Measurements from ENCODE around the gene GRIPAP1. TPM values are rescaled to one million over a fixed set of nuclear protein-coding genes. Genes with fewer than 3 reads are reported as not detected.

The GRIPAP1 gene
- total RNA-seq, 1 experiment from 2014 or later: 51.0 TPM

DNA sequence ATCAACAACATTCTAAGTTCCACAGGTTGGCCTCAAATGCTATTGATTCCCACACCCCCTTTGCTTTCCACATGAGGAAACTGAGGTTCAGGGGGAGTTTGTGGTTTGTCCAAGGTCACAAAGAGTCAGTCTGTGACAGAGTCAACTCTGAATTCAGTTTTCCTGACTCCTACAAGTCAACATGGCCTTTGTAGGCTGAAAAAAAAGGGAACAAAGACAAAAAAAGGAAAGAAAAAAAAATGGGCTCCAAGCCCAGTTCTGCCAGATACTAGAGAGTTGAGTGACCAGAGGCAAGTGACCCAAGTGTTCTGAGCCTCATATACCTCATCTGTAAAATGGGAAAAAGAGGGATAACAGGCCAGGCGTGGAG lies 66.8 kb downstream of the GRIPAP1 start:
- no peak overlapping the region for H3K4me3 ChIP-seq (ENCODE audit: low read depth in 2 of 2, low read length in 2 of 2)
- in situ Hi-C loops (cut with HindIII; ENCODE audit: low pct_unique_long_range_greater_than_20kb, low sequenced_read_pairs): no loop called here
- no TSS peak for BruUV-seq (replicated peaks)
- ATAC-seq: no peak
- TF ChIP-seq, protein P1, sequence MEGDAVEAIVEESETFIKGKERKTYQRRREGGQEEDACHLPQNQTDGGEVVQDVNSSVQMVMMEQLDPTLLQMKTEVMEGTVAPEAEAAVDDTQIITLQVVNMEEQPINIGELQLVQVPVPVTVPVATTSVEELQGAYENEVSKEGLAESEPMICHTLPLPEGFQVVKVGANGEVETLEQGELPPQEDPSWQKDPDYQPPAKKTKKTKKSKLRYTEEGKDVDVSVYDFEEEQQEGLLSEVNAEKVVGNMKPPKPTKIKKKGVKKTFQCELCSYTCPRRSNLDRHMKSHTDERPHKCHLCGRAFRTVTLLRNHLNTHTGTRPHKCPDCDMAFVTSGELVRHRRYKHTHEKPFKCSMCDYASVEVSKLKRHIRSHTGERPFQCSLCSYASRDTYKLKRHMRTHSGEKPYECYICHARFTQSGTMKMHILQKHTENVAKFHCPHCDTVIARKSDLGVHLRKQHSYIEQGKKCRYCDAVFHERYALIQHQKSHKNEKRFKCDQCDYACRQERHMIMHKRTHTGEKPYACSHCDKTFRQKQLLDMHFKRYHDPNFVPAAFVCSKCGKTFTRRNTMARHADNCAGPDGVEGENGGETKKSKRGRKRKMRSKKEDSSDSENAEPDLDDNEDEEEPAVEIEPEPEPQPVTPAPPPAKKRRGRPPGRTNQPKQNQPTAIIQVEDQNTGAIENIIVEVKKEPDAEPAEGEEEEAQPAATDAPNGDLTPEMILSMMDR (IDR thresholded peaks at IDR 0.05): no peak
- TF ChIP-seq SIN3A (IDR thresholded peaks at IDR 0.05; ENCODE audit: borderline replicate concordance, insufficient read depth, low read depth, low read length) (no peak), TCF7L2 (IDR thresholded peaks at IDR 0.05; ENCODE audit: low read depth, low read length) (no peak), POLR2AphosphoS5 (IDR thresholded peaks at IDR 0.05; ENCODE audit: low read depth, low read length) (no peak)
- TF ChIP-seq, protein P2, sequence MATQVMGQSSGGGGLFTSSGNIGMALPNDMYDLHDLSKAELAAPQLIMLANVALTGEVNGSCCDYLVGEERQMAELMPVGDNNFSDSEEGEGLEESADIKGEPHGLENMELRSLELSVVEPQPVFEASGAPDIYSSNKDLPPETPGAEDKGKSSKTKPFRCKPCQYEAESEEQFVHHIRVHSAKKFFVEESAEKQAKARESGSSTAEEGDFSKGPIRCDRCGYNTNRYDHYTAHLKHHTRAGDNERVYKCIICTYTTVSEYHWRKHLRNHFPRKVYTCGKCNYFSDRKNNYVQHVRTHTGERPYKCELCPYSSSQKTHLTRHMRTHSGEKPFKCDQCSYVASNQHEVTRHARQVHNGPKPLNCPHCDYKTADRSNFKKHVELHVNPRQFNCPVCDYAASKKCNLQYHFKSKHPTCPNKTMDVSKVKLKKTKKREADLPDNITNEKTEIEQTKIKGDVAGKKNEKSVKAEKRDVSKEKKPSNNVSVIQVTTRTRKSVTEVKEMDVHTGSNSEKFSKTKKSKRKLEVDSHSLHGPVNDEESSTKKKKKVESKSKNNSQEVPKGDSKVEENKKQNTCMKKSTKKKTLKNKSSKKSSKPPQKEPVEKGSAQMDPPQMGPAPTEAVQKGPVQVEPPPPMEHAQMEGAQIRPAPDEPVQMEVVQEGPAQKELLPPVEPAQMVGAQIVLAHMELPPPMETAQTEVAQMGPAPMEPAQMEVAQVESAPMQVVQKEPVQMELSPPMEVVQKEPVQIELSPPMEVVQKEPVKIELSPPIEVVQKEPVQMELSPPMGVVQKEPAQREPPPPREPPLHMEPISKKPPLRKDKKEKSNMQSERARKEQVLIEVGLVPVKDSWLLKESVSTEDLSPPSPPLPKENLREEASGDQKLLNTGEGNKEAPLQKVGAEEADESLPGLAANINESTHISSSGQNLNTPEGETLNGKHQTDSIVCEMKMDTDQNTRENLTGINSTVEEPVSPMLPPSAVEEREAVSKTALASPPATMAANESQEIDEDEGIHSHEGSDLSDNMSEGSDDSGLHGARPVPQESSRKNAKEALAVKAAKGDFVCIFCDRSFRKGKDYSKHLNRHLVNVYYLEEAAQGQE (IDR thresholded peaks at IDR 0.05; ENCODE audit: insufficient read depth in 1 of 2, low read depth in 2 of 2, low read length in 1 of 2): no peak
- ChIA-PET CTCF (no interaction called here), POLR2A (no interaction called here)
- intact Hi-C loops (cut with micrococcal nuclease; ENCODE audit: unreplicated experiment): no loop called here
- H3K36me3 ChIP-seq (ENCODE audit: control insufficient read depth, insufficient read depth, low read length): no peaks in the 10 kb centered on the region; the same call in 1 of the 2 replicates
- no peak overlapping the region for H3K27ac ChIP-seq (ENCODE audit: low read length)
- no peaks in the 10 kb centered on the region for H3K4me1 ChIP-seq (ENCODE audit: control insufficient read depth, insufficient read depth, low read length)
- no peaks in the 10 kb centered on the region for H3K9me3 ChIP-seq (ENCODE audit: control insufficient read depth, insufficient read depth, low read depth, low read length)
- no peak for DNase-seq (ENCODE audit: low read depth, low spot score)
- no peaks in the 10 kb centered on the region for H3K27me3 ChIP-seq (ENCODE audit: control insufficient read depth, insufficient read depth, low read length)

DNA sequence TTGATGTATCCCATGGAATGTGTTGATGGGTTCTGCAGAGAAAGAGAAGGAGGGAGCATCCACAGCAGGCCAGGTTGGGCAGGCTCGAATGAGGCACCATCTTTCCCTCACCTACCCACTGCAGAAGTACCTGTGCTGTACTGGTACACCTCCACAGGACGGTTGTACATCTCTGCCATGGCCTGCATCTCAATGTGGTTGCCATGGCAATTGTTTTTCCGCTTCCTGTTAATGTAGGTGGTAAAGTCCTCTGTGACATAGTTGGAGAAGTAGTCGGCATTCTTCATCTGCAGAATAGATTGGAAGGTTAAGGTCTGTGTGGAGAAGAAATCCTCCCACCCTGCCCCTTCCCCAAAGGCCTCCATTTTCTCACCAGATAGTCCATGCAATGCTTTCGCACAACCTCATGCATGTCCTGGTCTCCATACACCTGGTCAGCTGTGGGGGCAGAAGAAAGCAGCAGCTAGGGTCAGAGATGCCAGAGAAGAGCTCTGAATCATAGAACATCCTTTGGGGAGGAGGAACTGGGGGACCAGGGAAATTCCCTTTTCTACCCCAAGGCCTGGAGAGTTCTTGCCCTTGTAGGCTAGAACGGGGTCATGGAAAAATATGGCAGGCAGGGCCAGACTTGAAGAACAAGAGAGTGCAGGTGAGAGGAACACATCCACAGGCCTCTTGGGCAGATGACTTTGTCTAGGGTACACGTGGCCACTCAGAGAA lies 67.3 kb downstream of the GRIPAP1 start:
- ATAC-seq (no peak), DNase-seq (ENCODE audit: low read depth, low spot score) (no peak)
- Histone ChIP-seq H3K9me3 (ENCODE audit: control insufficient read depth, insufficient read depth, low read depth, low read length) (no peaks in the 10 kb centered on the region), H3K36me3 (ENCODE audit: control insufficient read depth, insufficient read depth, low read length) (no peaks in the 10 kb centered on the region; the same call in 1 of the 2 replicates), H3K27ac (ENCODE audit: low read length) (no peak overlapping the region), H3K27me3 (ENCODE audit: control insufficient read depth, insufficient read depth, low read length) (no peaks in the 10 kb centered on the region), H3K4me3 (ENCODE audit: low read depth in 2 of 2, low read length in 2 of 2) (no peak overlapping the region), H3K4me1 (ENCODE audit: control insufficient read depth, insufficient read depth, low read length) (no peaks in the 10 kb centered on the region)
- ChIA-PET CTCF (no interaction called here), POLR2A (no interaction called here)
- TF ChIP-seq POLR2AphosphoS5 (IDR thresholded peaks at IDR 0.05; ENCODE audit: low read depth, low read length) (no peak), SIN3A (IDR thresholded peaks at IDR 0.05; ENCODE audit: borderline replicate concordance, insufficient read depth, low read depth, low read length) (no peak), TCF7L2 (IDR thresholded peaks at IDR 0.05; ENCODE audit: low read depth, low read length) (no peak)
- TF ChIP-seq, protein P2 (IDR thresholded peaks at IDR 0.05; ENCODE audit: insufficient read depth in 1 of 2, low read depth in 2 of 2, low read length in 1 of 2): no peak
- TF ChIP-seq, protein P1 (IDR thresholded peaks at IDR 0.05): no peak
- no TSS peak for BruUV-seq (replicated peaks)
- in situ Hi-C loops (cut with HindIII; ENCODE audit: low pct_unique_long_range_greater_than_20kb, low sequenced_read_pairs): no loop called here
- intact Hi-C loops (cut with micrococcal nuclease; ENCODE audit: unreplicated experiment): no loop called here
